OCI-LY7 (cell line): ENCODE data around the gene DNHD1. TPM values are rescaled to one million over a fixed set of nuclear protein-coding genes. Genes with fewer than 3 reads are reported as not detected.

ENCODE experiments used
- BruUV-seq: library from RNA; stranded (reverse); fragments of 400-500 nt; replicated peaks from 2 replicates; lab custom pipeline; 2021; lab: Mats Ljungman, UMichigan
- CTCF ChIA-PET: fragments of 300-600 bp; sonication (Branson Sonifier 250); formaldehyde crosslinking; loops from one replicate; lab custom pipeline; 2022; ENCODE audit warnings: antibody characterized with exemption; ENCODE audit not compliant: unreplicated experiment; lab: Charles Lee
- POLR2A ChIA-PET: fragments of 300-600 bp; sonication (Branson Sonifier 250); formaldehyde crosslinking; loops from one replicate; lab custom pipeline; 2022; ENCODE audit warnings: antibody characterized with exemption; lab: Charles Lee
- DNase-seq: peaks from one replicate; pipeline ENCODE4 v3.0.0-alpha.2; 2015; ENCODE audit warnings: low spot score
- H2AFZ ChIP-seq: fragments of 200-600 bp; sonication (generic), shearing (Covaris generic); 2 replicates; pipeline ENCODE4 v1.6.1; 2014; ENCODE audit warnings: mild to moderate bottlenecking, antibody characterized with exemption, low read length, moderate library complexity
- H3K27ac ChIP-seq: fragments of 200-600 bp; sonication (generic); 2 replicates; pipeline ENCODE4 v1.5.1; 2014; ENCODE audit warnings: mixed run types, low read depth, mild to moderate bottlenecking, moderate library complexity, low read length, inconsistent platforms; ENCODE audit not compliant: poor library complexity, severe bottlenecking
- H3K36me3 ChIP-seq: fragments of 200-600 bp; sonication (generic); 2 replicates; pipeline ENCODE4 v1.6.1; 2014; ENCODE audit warnings: mild to moderate bottlenecking, antibody characterized with exemption, low read length, moderate library complexity, mixed read lengths; ENCODE audit not compliant: insufficient read depth
- H3K4me1 ChIP-seq: fragments of 200-600 bp; sonication (generic); 2 replicates; pipeline ENCODE4 v1.5.1; 2014; ENCODE audit warnings: mild to moderate bottlenecking, low read length; ENCODE audit not compliant: insufficient read depth, poor library complexity, severe bottlenecking
- H3K4me2 ChIP-seq: fragments of 200-600 bp; sonication (generic); 2 replicates; pipeline ENCODE4 v1.6.1; 2014; ENCODE audit warnings: mild to moderate bottlenecking, low read length
- H3K4me3 ChIP-seq: fragments of 200-600 bp; sonication (generic); 2 replicates; pipeline ENCODE4 v1.5.1; 2014; ENCODE audit warnings: mild to moderate bottlenecking, low read depth, low read length; ENCODE audit not compliant: poor library complexity, severe bottlenecking
- H3K79me2 ChIP-seq: fragments of 200-600 bp; sonication (generic); 2 replicates; pipeline ENCODE4 v1.6.1; 2016; ENCODE audit warnings: low read depth, mild to moderate bottlenecking, low read length, moderate library complexity, mixed read lengths; ENCODE audit not compliant: insufficient read depth
- H3K9me2 ChIP-seq: fragments of 200-600 bp; sonication (generic); 2 replicates; pipeline ENCODE4 v1.6.1; 2016; ENCODE audit warnings: mild to moderate bottlenecking, low read length, mixed read lengths; ENCODE audit not compliant: insufficient read depth
- H3K9me3 ChIP-seq: fragments of 200-600 bp; sonication (generic); 2 replicates; pipeline ENCODE4 v1.6.1; 2014; ENCODE audit warnings: mild to moderate bottlenecking, mixed run types, low read length, mixed read lengths
- H4K20me1 ChIP-seq: fragments of 200-600 bp; sonication (generic); 2 replicates; pipeline ENCODE4 v1.6.1; 2014; ENCODE audit warnings: mild to moderate bottlenecking, antibody characterized with exemption, low read length, moderate library complexity, mixed read lengths; ENCODE audit not compliant: insufficient read depth
- CTCF ChIP-seq: fragments of 200-600 bp; sonication (generic); conservative IDR thresholded peaks from 2 replicates; pipeline ENCODE4 v1.5.1; 2014; ENCODE audit warnings: mild to moderate bottlenecking, antibody characterized with exemption, low read length, moderate library complexity, mixed read lengths
- EZH2phosphoT487 ChIP-seq: fragments of 200-600 bp; sonication (generic); IDR thresholded peaks from 2 replicates; pipeline ENCODE4 v1.6.1; 2018; ENCODE audit warnings: low read depth, borderline replicate concordance, mild to moderate bottlenecking, mixed run types, antibody characterized with exemption, low read length, moderate library complexity, mixed read lengths
- intact Hi-C: fragments of 100-400 bp; cut with micrococcal nuclease; formaldehyde crosslinking; loops from one replicate; pipeline ENCODE4 v1.10.0; 2022; ENCODE audit not compliant: unreplicated experiment
- total RNA-seq, 2 experiments: library from RNA; depleted of rRNA in 1 of 2; stranded (reverse); fragments of >200 nt in 1 of 2; shearing (Covaris generic) in 1 of 2; gene quantifications; 2 replicates each; pipeline ENCODE4 v1.2.3, GENCODE V29; 2014 to 2022

DNHD1 gene
- total RNA-seq, 2 experiments from 2014 or later: 24.3 to 52.7 TPM

- H3K36me3 ChIP-seq: 0 out of 2 replicates have a peak, but pooled peaks cover 8% of the 10 kb centered on the region
- no peak overlapping the region for H3K4me2 ChIP-seq
- no peak overlapping the region for H2AFZ ChIP-seq
- no peaks in the 10 kb centered on the region for H3K79me2 ChIP-seq
- no peaks in the 10 kb centered on the region for H3K9me3 ChIP-seq
- intact Hi-C loops: no loop called here
- POLR2A ChIA-PET: interaction anchor here (0.7 to 1.3 kb wide), 2 partner anchors 63 to 356 kb away, joined by 3 read pairs; partner anchors contain the start of gene TAF10
- no TSS peak for BruUV-seq
- H4K20me1 ChIP-seq: no peaks in the 10 kb centered on the region
- CTCF ChIA-PET: no interaction called here
- no peak for DNase-seq
- no peak overlapping the region for H3K4me3 ChIP-seq
- TF ChIP-seq CTCF (no peak), EZH2phosphoT487 (no peak)
- no peaks in the 10 kb centered on the region for H3K9me2 ChIP-seq
- H3K27ac ChIP-seq: no peak overlapping the region
- no peaks in the 10 kb centered on the region for H3K4me1 ChIP-seq
Measured at GRCh38 chr11:6548121-6548520, 51.0 kb downstream of the DNHD1 start.

GRCh38 chr11:6548641-6549040, 51.6 kb downstream of the DNHD1 start:
- Histone ChIP-seq H3K4me2 (no peak overlapping the region), H4K20me1 (no peaks in the 10 kb centered on the region), H3K79me2 (no peaks in the 10 kb centered on the region), H2AFZ (no peak overlapping the region), H3K4me1 (no peaks in the 10 kb centered on the region), H3K27ac (no peak overlapping the region), H3K9me3 (no peaks in the 10 kb centered on the region), H3K9me2 (no peaks in the 10 kb centered on the region), H3K36me3 (0 out of 2 replicates have a peak, but pooled peaks cover 8% of the 10 kb centered on the region), H3K4me3 (no peak overlapping the region)
- intact Hi-C loops: no loop called here
- ChIA-PET POLR2A (interaction anchor here (1.3 kb wide), 1 partner anchor 63 kb away, joined by 3 read pairs; the partner anchor contains the start of gene TAF10), CTCF (no interaction called here)
- BruUV-seq: no TSS peak
- DNase-seq: no peak
- TF ChIP-seq EZH2phosphoT487 (no peak), CTCF (no peak)

GRCh38 chr11:6553634-6554033, 56.6 kb downstream of the DNHD1 start:
- BruUV-seq: no TSS peak
- POLR2A ChIA-PET: interaction anchor here (0.6 kb wide), 1 partner anchor 413 kb away, joined by 4 read pairs; no protein-coding TSS in a partner anchor
- CTCF ChIA-PET: interaction anchor here (0.6 kb wide), 2 partner anchors 148 kb away, joined by 3 to 4 read pairs; no protein-coding TSS in a partner anchor
- no peak for DNase-seq
- Histone ChIP-seq H3K4me3 (no peak overlapping the region), H3K4me2 (no peak overlapping the region), H3K9me2 (no peaks in the 10 kb centered on the region), H4K20me1 (no peaks in the 10 kb centered on the region), H3K4me1 (no peaks in the 10 kb centered on the region), H3K36me3 (no peaks in the 10 kb centered on the region), H3K27ac (no peak overlapping the region), H3K9me3 (no peaks in the 10 kb centered on the region), H3K79me2 (no peaks in the 10 kb centered on the region), H2AFZ (no peak overlapping the region)
- TF ChIP-seq CTCF (no peak), EZH2phosphoT487 (no peak)
- intact Hi-C loops: no loop called here
